ENCODE measurements around the gene ELAVL1. TPM values are rescaled to one million over a fixed set of nuclear protein-coding genes. Genes with fewer than 3 reads are reported as not detected.

ELAVL1 gene
- total and polyA plus RNA-seq, 9 of the 15 experiments (the other 6 are each of a cell fraction or from before 2014, with no cell fraction given) = 4.3 to 172 (median 69.2) TPM

- TF ChIP-seq BDP1 (IDR thresholded peaks at IDR 0.05; ENCODE audit: insufficient read depth, insufficient read length) (no peak), RREB1 (CRISPR knock-in tag; IDR thresholded peaks at IDR 0.05) (no peak), ZNF75A (CRISPR knock-in tag; IDR thresholded peaks at IDR 0.05) (no peak), CLOCK (CRISPR knock-in tag; IDR thresholded peaks at IDR 0.05; ENCODE audit: borderline replicate concordance) (no peak), FOXO4 (CRISPR knock-in tag; IDR thresholded peaks at IDR 0.05) (0 out of 2 replicates have a peak, but pooled peaks have one; percentile 64), RBBP5 (IDR thresholded peaks at IDR 0.05; ENCODE audit: borderline replicate concordance, insufficient read depth, low read length, poor library complexity, severe bottlenecking) (peak; percentile 91), FOXK2 (conservative IDR thresholded peaks at IDR 0.05 in 1 of 2, IDR thresholded peaks at IDR 0.05 in 1 of 2; ENCODE audit: low read depth in 2 of 2) (no peak), NELFE (IDR thresholded peaks at IDR 0.05; ENCODE audit: insufficient read depth, insufficient read length) (peak; percentile 56), CTCF (IDR thresholded peaks at IDR 0.05 in 2 of 3, conservative IDR thresholded peaks at IDR 0.05 in 1 of 3; ENCODE audit: insufficient read depth in 2 of 3, low read depth in 1 of 3, low read length in 3 of 3) (no peak), ZBTB26 (CRISPR knock-in tag; IDR thresholded peaks at IDR 0.05) (no peak), TEAD4 (IDR thresholded peaks at IDR 0.05; ENCODE audit: low read length) (no peak; the same call in 1 of the 2 replicates), TEAD4 (CRISPR knock-in tag; IDR thresholded peaks at IDR 0.05; ENCODE audit: borderline replicate concordance) (no peak)
These were observed at the start of gene ELAVL1 (continued) for GRCh38 chr19:8005534-8006256.
